ENCODE results near the gene CPSF4L. TPM values are rescaled to one million over a fixed set of nuclear protein-coding genes. Genes with fewer than 3 reads are reported as not detected.

Gene CPSF4L
- total and polyA plus RNA-seq, 2 experiments from 2014 or later, result not detected

GRCh38 chr17:73210002-73210678, 51.5 kb downstream of the CPSF4L start:
- peak; percentile 27 for TF ChIP-seq CTCF (IDR thresholded peaks at IDR 0.05; ENCODE audit: low read depth, low read length)
- peaks cover 7% of the 10 kb centered on the region for H3K4me1 ChIP-seq (ENCODE audit: low read depth)
- no peaks in the 10 kb centered on the region for H3K9me3 ChIP-seq (ENCODE audit: low read depth)
- no peaks in the 10 kb centered on the region for H3K27me3 ChIP-seq
- H3K27ac ChIP-seq, result no peak overlapping the region
- no peak overlapping the region for H3K4me3 ChIP-seq
- no peak for DNase-seq (ENCODE audit: low read depth in 1 of 2, low spot score in 1 of 2)
- H3K36me3 ChIP-seq, result peaks cover 39% of the 10 kb centered on the region

GRCh38 chr17:73209436-73209835, 52.2 kb downstream of the CPSF4L start:
- no peaks in the 10 kb centered on the region for H3K9me3 ChIP-seq (ENCODE audit: low read depth)
- no peak for TF ChIP-seq CTCF (IDR thresholded peaks at IDR 0.05; ENCODE audit: low read depth, low read length)
- peak overlapping the region; percentile 39 for H3K27ac ChIP-seq
- no peak overlapping the region for H3K4me3 ChIP-seq
- no peaks in the 10 kb centered on the region for H3K27me3 ChIP-seq
- DNase-seq (ENCODE audit: low read depth in 1 of 2, low spot score in 1 of 2), result no peak
- peaks cover 44% of the 10 kb centered on the region for H3K36me3 ChIP-seq
- H3K4me1 ChIP-seq (ENCODE audit: low read depth), result peaks cover 7% of the 10 kb centered on the region

- Histone ChIP-seq H3K4me3 (no peak overlapping the region), H3K27me3 (no peaks in the 10 kb centered on the region), H3K4me1 (ENCODE audit: low read depth) (peaks cover 7% of the 10 kb centered on the region), H3K27ac (peak overlapping the region; percentile 39), H3K36me3 (peaks cover 54% of the 10 kb centered on the region), H3K9me3 (ENCODE audit: low read depth) (no peaks in the 10 kb centered on the region)
- DNase-seq (ENCODE audit: low read depth in 1 of 2, low spot score in 1 of 2), result no peak
- TF ChIP-seq CTCF (IDR thresholded peaks at IDR 0.05; ENCODE audit: low read depth, low read length), result no peak
These were observed 53.4 kb downstream of the CPSF4L start for GRCh38 chr17:73208139-73208827.

DNA sequence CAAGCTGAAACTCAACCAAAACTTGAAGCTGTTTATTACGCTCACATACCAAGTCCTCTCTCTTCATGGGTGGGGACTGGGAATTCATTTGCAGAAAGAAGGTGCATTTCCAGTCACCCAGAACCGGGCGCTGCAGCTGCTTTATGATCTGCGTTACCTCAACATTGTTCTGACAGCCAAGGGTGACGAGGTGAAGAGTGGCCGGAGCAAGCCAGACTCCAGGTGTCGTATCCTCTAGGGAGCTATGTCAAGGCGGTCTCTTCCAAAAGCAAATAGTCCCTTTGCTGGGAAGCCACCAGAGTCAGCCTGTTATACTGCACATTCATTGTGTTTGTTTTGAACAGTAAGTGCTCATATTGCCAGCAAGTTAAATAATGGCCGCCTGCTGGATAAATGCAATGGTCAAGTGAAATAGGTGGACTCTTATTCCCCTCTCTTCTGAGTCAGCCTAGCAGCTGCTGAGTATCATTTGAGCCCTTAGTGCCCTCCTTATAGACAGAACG, 56.2 kb downstream of the CPSF4L start:
- TF ChIP-seq CTCF (IDR thresholded peaks at IDR 0.05; ENCODE audit: low read depth, low read length), result no peak
- Histone ChIP-seq H3K27ac (peak overlapping the region; percentile 39), H3K36me3 (peaks cover 79% of the 10 kb centered on the region), H3K4me1 (ENCODE audit: low read depth) (peaks cover 7% of the 10 kb centered on the region), H3K27me3 (no peaks in the 10 kb centered on the region), H3K9me3 (ENCODE audit: low read depth) (no peaks in the 10 kb centered on the region), H3K4me3 (no peak overlapping the region)
- DNase-seq (ENCODE audit: low read depth in 1 of 2, low spot score in 1 of 2), result no peak

GRCh38 chr17:73203788-73204479, 57.7 kb downstream of the CPSF4L start:
- TF ChIP-seq CTCF (IDR thresholded peaks at IDR 0.05; ENCODE audit: low read depth, low read length), result no peak
- Histone ChIP-seq H3K4me1 (ENCODE audit: low read depth) (peaks cover 7% of the 10 kb centered on the region), H3K36me3 (peaks cover 84% of the 10 kb centered on the region)

More at GRCh38 chr17:73203788-73204479, 57.7 kb downstream of the CPSF4L start:
- no peak for DNase-seq (ENCODE audit: low read depth in 1 of 2, low spot score in 1 of 2)
- no peaks in the 10 kb centered on the region for H3K9me3 ChIP-seq (ENCODE audit: low read depth)
- H3K27me3 ChIP-seq, result no peaks in the 10 kb centered on the region
- no peak overlapping the region for H3K4me3 ChIP-seq
- H3K27ac ChIP-seq, result peak overlapping the region; percentile 64
